A549 (cell line): ENCODE measurements around the gene HAS3. TPM values are rescaled to one million over a fixed set of nuclear protein-coding genes. Genes with fewer than 3 reads are reported as not detected.

Experiments
- ATAC-seq, 2 experiments: fragments of 200-7000 bp in 1 of 2; fragments of >200 bp in 1 of 2; cut with Nextera tagmentation in 1 of 2; cut with Tn5 transposase in 1 of 2; 3 replicates each; pipeline versions ENCODE4 v1.8.0 to v1.9.1; 2018 to 2020; ENCODE audit warnings: mild to moderate bottlenecking in 1 of 2, moderate library complexity in 1 of 2
- CTCF ChIA-PET: fragments of 300-600 bp; sonication (Branson Sonifier 250); formaldehyde crosslinking; extraction: SDS; loops from one replicate; lab custom pipeline; 2021; ENCODE audit warnings: antibody characterized with exemption, inconsistent platforms; lab: Yijun Ruan, JAX
- POLR2A ChIA-PET: fragments of 350-600 bp; formaldehyde crosslinking; extraction: SDS; loops from one replicate; lab custom pipeline; 2021; ENCODE audit warnings: antibody characterized with exemption, inconsistent platforms; lab: Yijun Ruan, JAX
- DNase-seq, 2 experiments: peaks; one replicate each; pipeline versions ENCODE4 v3.0.0 to v3.0.0-alpha.2; 2011 to 2016; ENCODE audit warnings: low read depth in 1 of 2, low spot score in 1 of 2
- FAIRE-seq: peaks from 2 replicates; lab custom pipeline; 2011; peaks lifted over from hg19 to GRCh38; lab: Jason Lieb, UNC
- H3K27ac ChIP-seq, 2 experiments: fragments of >200 bp; sonication (Bioruptor Twin); formaldehyde crosslinking; 3 replicates each; pipeline ENCODE4 v1.5.1; 2016 to 2017
- H3K4me1 ChIP-seq: fragments of >200 bp; sonication (Bioruptor Twin); formaldehyde crosslinking; 3 replicates; pipeline ENCODE4 v1.6.1; 2016
- H3K4me2 ChIP-seq: fragments of >200 bp; sonication (Bioruptor Twin); formaldehyde crosslinking; 3 replicates; pipeline ENCODE4 v1.6.1; 2016
- H3K4me3 ChIP-seq: fragments of >200 bp; sonication (Bioruptor Twin); formaldehyde crosslinking; 3 replicates; pipeline ENCODE4 v1.5.1; 2016
- H3K9me3 ChIP-seq: fragments of >200 bp; sonication (Bioruptor Twin); formaldehyde crosslinking; 3 replicates; pipeline ENCODE4 v1.6.1; 2016
- BHLHE40 ChIP-seq: IDR thresholded peaks from 2 replicates; pipeline ENCODE4 v1.6.1; 2012; ENCODE audit warnings: low read depth, low read length, inconsistent platforms
- CBX8 ChIP-seq: fragments of 200-600 bp; sonication (generic); IDR thresholded peaks from 2 replicates; pipeline ENCODE4 v1.6.1; 2016
- CHD4 ChIP-seq: fragments of 200-600 bp; sonication (generic); IDR thresholded peaks from 2 replicates; pipeline ENCODE4 v1.6.1; 2016; ENCODE audit warnings: antibody characterized with exemption, mild to moderate bottlenecking, borderline replicate concordance
- EHF ChIP-seq: fragments of 250-450 bp; sonication (Bioruptor Pico); IDR thresholded peaks from 2 replicates; pipeline ENCODE4 v1.5.0; 2020; ENCODE audit warnings: mild to moderate bottlenecking
- EP300 ChIP-seq, 2 experiments: fragments of >200 bp; sonication (Bioruptor Twin); formaldehyde crosslinking; IDR thresholded peaks; 2 replicates in 1 of 2; 3 replicates in 1 of 2; pipeline ENCODE4 v1.6.1; 2016 to 2017
- HEYL ChIP-seq: fragments of 250-450 bp; sonication (Bioruptor Pico); IDR thresholded peaks from 2 replicates; pipeline ENCODE4 v1.8.0; 2021; ENCODE audit warnings: mild to moderate bottlenecking, moderate library complexity
- HOXB5 ChIP-seq: fragments of 250-450 bp; sonication (Bioruptor Pico); IDR thresholded peaks from 2 replicates; pipeline ENCODE4 v1.5.0; 2020; ENCODE audit warnings: mild to moderate bottlenecking, moderate library complexity
- JUN ChIP-seq, 2 experiments: fragments of >200 bp; sonication (Bioruptor Twin); formaldehyde crosslinking; IDR thresholded peaks; 2 replicates in 1 of 2; 3 replicates in 1 of 2; pipeline ENCODE4 v1.6.1; 2016 to 2017
- JUNB ChIP-seq: fragments of >200 bp; sonication (Bioruptor Twin); formaldehyde crosslinking; IDR thresholded peaks from 2 replicates; pipeline ENCODE4 v1.6.1; 2016
- NPAS2 ChIP-seq: fragments of 250-450 bp; sonication (Bioruptor Pico); IDR thresholded peaks from 2 replicates; pipeline ENCODE4 v1.8.0; 2022; ENCODE audit warnings: mild to moderate bottlenecking, moderate library complexity, borderline replicate concordance
- PHF8 ChIP-seq: fragments of 200-600 bp; sonication (generic); IDR thresholded peaks from 2 replicates; pipeline ENCODE4 v1.6.1; 2016; ENCODE audit warnings: low read depth, mild to moderate bottlenecking, antibody characterized with exemption, moderate library complexity, borderline replicate concordance
- POLR2AphosphoS2 ChIP-seq: conservative IDR thresholded peaks from 2 replicates; pipeline ENCODE4 v1.6.1; 2012; ENCODE audit warnings: low read length, improper control_type of control experiment, inconsistent platforms
- RAD21 ChIP-seq, 2 experiments: fragments of >200 bp in 1 of 2; sonication (Bioruptor Twin) in 1 of 2; formaldehyde crosslinking in 1 of 2; IDR thresholded peaks in 1 of 2; conservative IDR thresholded peaks in 1 of 2; 2 replicates in 1 of 2; 3 replicates in 1 of 2; pipeline ENCODE4 v1.6.1; 2012 to 2018; ENCODE audit warnings: inconsistent platforms in 1 of 2
- RCOR1 ChIP-seq: fragments of 150-350 bp; IDR thresholded peaks from 2 replicates; pipeline ENCODE4 v1.6.1; 2014; ENCODE audit warnings: antibody characterized with exemption, low read length, low read depth
- RFX5 ChIP-seq: fragments of 450-650 bp; IDR thresholded peaks from 2 replicates; pipeline ENCODE4 v1.7.1; 2014; ENCODE audit warnings: antibody characterized with exemption, mild to moderate bottlenecking, moderate library complexity
- TFCP2L1 ChIP-seq: fragments of 250-450 bp; sonication (Bioruptor Pico); IDR thresholded peaks from 2 replicates; pipeline ENCODE4 v1.5.0; 2021; ENCODE audit warnings: mild to moderate bottlenecking
- ZNF302 ChIP-seq: fragments of 250-450 bp; sonication (Bioruptor Pico); IDR thresholded peaks from 2 replicates; pipeline ENCODE4 v1.9.0; 2021; ENCODE audit warnings: inconsistent platforms, mild to moderate bottlenecking, moderate library complexity
- ZSCAN20 ChIP-seq: fragments of 250-450 bp; sonication (Bioruptor Pico); IDR thresholded peaks from 2 replicates; pipeline ENCODE4 v1.8.0; 2022; ENCODE audit warnings: mild to moderate bottlenecking, moderate library complexity
- WGBS: methylation state at CpG from one replicate; pipeline ENCODE4 v1.1.6; 2017; ENCODE audit errors: missing lambda C conversion rate; 5-methylcytosine and 5-hydroxymethylcytosine counted together
- polyA plus RNA-seq, 4 experiments: library from polyadenylated mRNA; depleted of rRNA in 3 of 4; stranded (reverse); fragments of >200 nt; fragmentation: RNase III in 1 of 4; extraction: RNeasy Plus Mini Kit Qiagen cat#74134 plus additional on column Dnase treatment in 1 of 4; gene quantifications; 2 replicates in 3 of 4; 3 replicates in 1 of 4; pipeline ENCODE4 v1.2.3, GENCODE V29; 2011 to 2017
- TF ChIP-seq, protein P1 (sequence below): fragments of 450-650 bp; IDR thresholded peaks from 2 replicates; pipeline ENCODE4 v1.6.1; 2014; ENCODE audit warnings: antibody characterized with exemption
- TF ChIP-seq, protein P2 (sequence below): fragments of >200 bp; sonication (Bioruptor Twin); formaldehyde crosslinking; IDR thresholded peaks from 3 replicates; pipeline ENCODE4 v1.5.1; 2016
- TF ChIP-seq, protein P3 (sequence below): fragments of 250-450 bp; sonication (Bioruptor Pico); IDR thresholded peaks from 2 replicates; pipeline ENCODE4 v1.5.0; 2021; ENCODE audit warnings: mild to moderate bottlenecking, moderate library complexity, borderline replicate concordance
- TF ChIP-seq, protein P4 (sequence below): fragments of 200-600 bp; sonication (generic); IDR thresholded peaks from 2 replicates; pipeline ENCODE4 v1.6.1; 2016; ENCODE audit warnings: antibody characterized with exemption, mild to moderate bottlenecking, moderate library complexity
- TF ChIP-seq, protein P5 (sequence below): IDR thresholded peaks from 2 replicates; pipeline ENCODE4 v1.6.1; 2012

The HAS3 gene
- polyA plus RNA-seq, 2 of the 4 experiments (the other 2 are of a cell fraction): 9.1 to 12.4 TPM

DNA sequence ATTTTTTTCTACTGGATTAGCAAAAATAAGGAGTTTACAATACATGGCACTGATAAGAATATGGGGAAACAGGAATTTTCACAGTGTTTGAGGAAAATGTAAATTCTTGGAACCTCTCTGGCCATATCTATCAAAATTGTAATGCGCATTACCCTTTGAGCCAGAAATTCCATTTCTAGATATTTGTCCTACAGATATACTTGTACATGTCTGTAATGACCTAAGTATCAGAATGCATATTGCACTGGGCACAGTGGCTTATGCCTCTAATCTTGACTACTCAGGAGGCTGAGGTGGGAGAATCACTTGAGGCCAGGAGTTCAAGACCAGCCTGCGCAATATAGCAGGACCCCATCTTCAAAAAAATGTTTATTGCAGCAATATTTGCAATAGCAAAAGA, 25.8 kb upstream of the HAS3 start (continued):
- TF ChIP-seq, protein P1, sequence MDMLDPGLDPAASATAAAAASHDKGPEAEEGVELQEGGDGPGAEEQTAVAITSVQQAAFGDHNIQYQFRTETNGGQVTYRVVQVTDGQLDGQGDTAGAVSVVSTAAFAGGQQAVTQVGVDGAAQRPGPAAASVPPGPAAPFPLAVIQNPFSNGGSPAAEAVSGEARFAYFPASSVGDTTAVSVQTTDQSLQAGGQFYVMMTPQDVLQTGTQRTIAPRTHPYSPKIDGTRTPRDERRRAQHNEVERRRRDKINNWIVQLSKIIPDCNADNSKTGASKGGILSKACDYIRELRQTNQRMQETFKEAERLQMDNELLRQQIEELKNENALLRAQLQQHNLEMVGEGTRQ: no peak

DNA sequence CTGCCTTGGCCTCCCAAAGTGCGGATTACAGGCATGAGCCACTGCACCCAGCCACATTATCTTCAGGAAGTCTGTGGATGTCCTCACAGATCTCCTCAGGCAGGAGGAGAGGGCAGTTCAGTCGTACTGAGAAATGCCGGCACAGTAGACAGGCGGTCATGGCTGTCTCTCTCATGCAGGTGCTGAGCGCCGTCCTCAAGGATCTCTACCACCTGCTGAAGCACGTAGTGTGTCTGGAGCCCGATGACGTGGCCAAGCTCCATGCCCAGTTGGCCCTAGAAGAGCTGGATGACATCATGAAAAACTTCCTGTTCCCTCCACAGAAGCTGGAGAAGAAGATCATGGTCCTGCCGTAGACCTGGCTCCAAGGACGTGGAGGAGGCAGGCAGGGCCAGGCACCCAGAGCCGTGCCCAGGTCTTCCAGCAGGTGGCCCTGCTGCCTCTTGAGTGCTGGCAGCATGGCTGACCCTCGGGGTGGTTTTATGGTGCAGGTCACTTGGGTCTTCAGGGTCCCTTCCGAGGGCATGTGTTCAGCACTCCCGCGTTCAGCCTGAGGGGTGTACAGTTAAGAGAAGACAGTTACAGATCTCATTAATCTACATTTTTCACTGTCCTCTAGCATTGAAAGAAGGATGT, 22.0 kb upstream of the HAS3 start:
- ChIA-PET POLR2A (no interaction called here), CTCF (interaction anchor here (0.6 to 3.0 kb wide), 5 partner anchors 11 to 181 kb away, joined by 3 to 11 read pairs (median 3); no protein-coding TSS in a partner anchor)
- TF ChIP-seq, protein P2, sequence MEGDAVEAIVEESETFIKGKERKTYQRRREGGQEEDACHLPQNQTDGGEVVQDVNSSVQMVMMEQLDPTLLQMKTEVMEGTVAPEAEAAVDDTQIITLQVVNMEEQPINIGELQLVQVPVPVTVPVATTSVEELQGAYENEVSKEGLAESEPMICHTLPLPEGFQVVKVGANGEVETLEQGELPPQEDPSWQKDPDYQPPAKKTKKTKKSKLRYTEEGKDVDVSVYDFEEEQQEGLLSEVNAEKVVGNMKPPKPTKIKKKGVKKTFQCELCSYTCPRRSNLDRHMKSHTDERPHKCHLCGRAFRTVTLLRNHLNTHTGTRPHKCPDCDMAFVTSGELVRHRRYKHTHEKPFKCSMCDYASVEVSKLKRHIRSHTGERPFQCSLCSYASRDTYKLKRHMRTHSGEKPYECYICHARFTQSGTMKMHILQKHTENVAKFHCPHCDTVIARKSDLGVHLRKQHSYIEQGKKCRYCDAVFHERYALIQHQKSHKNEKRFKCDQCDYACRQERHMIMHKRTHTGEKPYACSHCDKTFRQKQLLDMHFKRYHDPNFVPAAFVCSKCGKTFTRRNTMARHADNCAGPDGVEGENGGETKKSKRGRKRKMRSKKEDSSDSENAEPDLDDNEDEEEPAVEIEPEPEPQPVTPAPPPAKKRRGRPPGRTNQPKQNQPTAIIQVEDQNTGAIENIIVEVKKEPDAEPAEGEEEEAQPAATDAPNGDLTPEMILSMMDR: 0 out of 3 replicates have a peak, but pooled peaks have one; percentile 11
- TF ChIP-seq ZNF302 (CRISPR knock-in tag): no peak
- peak in 1 of 2 experiments; percentile 26; a peak in 1 of 5 replicates for TF ChIP-seq RAD21 (conservative IDR thresholded peaks at IDR 0.05 in 1 of 2, IDR thresholded peaks at IDR 0.05 in 1 of 2)
- Histone ChIP-seq H3K4me3 (no peak overlapping the region), H3K4me2 (no peak overlapping the region), H3K4me1 (peaks cover 5% of the 10 kb centered on the region; the same call in 2 of the 3 replicates), H3K27ac (no peak overlapping the region), H3K9me3 (no peaks in the 10 kb centered on the region)
- DNase-seq: no peak
- no peak for FAIRE-seq
- WGBS: 91% methylated on average over 16 of the region's 16 CpGs
- ATAC-seq: peak in 1 of 2 experiments; percentile 80; a peak in 3 of 6 replicates

DNA sequence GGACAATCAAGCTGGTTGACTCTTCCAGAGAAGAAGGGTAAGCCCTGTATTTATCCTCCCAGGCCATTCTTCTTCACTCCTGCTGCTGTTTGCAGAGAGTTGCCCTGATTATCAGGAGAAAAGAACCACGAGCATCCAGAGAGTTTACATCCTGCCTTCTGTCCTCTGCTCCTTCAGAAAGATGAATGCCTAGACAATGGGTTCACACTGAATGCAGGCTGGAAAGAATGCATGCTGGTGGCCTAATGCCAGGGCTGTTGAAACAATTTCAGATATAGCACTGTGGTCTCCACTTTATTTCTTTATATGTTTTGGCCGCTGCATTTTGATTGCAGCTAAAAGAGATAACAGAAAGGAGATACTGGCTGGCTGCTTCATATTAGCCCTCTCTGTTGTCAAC, 21.2 kb upstream of the HAS3 start:
- ChIA-PET CTCF (interaction anchor here (1.0 to 3.0 kb wide), 5 partner anchors 10 to 182 kb away, joined by 3 to 11 read pairs (median 3); no protein-coding TSS in a partner anchor), POLR2A (no interaction called here)
- Histone ChIP-seq H3K4me1 (peaks cover 9% of the 10 kb centered on the region), H3K9me3 (no peaks in the 10 kb centered on the region), H3K4me2 (no peak overlapping the region), H3K4me3 (no peak overlapping the region), H3K27ac (no peak overlapping the region)
- FAIRE-seq: no peak
- 79% methylated on average over 2 of the region's 2 CpGs for WGBS
- DNase-seq: no peak
- TF ChIP-seq HOXB5 (CRISPR knock-in tag): no peak
- TF ChIP-seq TFCP2L1 (CRISPR knock-in tag): no peak
- no peak for TF ChIP-seq BHLHE40
- no peak for TF ChIP-seq RCOR1
- no peak for TF ChIP-seq PHF8
- TF ChIP-seq NPAS2 (CRISPR knock-in tag): no peak
- no peak for TF ChIP-seq POLR2AphosphoS2
- TF ChIP-seq JUNB: no peak
- no peak for TF ChIP-seq EP300 (IDR thresholded peaks at IDR 0.05)
- TF ChIP-seq, protein P3, sequence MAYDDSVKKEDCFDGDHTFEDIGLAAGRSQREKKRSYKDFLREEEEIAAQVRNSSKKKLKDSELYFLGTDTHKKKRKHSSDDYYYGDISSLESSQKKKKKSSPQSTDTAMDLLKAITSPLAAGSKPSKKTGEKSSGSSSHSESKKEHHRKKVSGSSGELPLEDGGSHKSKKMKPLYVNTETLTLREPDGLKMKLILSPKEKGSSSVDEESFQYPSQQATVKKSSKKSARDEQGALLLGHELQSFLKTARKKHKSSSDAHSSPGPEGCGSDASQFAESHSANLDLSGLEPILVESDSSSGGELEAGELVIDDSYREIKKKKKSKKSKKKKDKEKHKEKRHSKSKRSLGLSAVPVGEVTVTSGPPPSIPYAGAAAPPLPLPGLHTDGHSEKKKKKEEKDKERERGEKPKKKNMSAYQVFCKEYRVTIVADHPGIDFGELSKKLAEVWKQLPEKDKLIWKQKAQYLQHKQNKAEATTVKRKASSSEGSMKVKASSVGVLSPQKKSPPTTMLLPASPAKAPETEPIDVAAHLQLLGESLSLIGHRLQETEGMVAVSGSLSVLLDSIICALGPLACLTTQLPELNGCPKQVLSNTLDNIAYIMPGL: no peak
- TF ChIP-seq CHD4: no peak
- TF ChIP-seq ZSCAN20: no peak
- TF ChIP-seq, protein P4, sequence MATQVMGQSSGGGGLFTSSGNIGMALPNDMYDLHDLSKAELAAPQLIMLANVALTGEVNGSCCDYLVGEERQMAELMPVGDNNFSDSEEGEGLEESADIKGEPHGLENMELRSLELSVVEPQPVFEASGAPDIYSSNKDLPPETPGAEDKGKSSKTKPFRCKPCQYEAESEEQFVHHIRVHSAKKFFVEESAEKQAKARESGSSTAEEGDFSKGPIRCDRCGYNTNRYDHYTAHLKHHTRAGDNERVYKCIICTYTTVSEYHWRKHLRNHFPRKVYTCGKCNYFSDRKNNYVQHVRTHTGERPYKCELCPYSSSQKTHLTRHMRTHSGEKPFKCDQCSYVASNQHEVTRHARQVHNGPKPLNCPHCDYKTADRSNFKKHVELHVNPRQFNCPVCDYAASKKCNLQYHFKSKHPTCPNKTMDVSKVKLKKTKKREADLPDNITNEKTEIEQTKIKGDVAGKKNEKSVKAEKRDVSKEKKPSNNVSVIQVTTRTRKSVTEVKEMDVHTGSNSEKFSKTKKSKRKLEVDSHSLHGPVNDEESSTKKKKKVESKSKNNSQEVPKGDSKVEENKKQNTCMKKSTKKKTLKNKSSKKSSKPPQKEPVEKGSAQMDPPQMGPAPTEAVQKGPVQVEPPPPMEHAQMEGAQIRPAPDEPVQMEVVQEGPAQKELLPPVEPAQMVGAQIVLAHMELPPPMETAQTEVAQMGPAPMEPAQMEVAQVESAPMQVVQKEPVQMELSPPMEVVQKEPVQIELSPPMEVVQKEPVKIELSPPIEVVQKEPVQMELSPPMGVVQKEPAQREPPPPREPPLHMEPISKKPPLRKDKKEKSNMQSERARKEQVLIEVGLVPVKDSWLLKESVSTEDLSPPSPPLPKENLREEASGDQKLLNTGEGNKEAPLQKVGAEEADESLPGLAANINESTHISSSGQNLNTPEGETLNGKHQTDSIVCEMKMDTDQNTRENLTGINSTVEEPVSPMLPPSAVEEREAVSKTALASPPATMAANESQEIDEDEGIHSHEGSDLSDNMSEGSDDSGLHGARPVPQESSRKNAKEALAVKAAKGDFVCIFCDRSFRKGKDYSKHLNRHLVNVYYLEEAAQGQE: no peak
- TF ChIP-seq ZNF302 (CRISPR knock-in tag): no peak
- TF ChIP-seq JUN (IDR thresholded peaks at IDR 0.05): no peak
- TF ChIP-seq CBX8: no peak
- TF ChIP-seq RFX5: no peak
- TF ChIP-seq, protein P5, sequence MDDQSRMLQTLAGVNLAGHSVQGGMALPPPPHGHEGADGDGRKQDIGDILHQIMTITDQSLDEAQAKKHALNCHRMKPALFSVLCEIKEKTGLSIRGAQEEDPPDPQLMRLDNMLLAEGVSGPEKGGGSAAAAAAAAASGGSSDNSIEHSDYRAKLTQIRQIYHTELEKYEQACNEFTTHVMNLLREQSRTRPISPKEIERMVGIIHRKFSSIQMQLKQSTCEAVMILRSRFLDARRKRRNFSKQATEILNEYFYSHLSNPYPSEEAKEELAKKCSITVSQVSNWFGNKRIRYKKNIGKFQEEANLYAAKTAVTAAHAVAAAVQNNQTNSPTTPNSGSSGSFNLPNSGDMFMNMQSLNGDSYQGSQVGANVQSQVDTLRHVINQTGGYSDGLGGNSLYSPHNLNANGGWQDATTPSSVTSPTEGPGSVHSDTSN: no peak
- no peak for TF ChIP-seq EHF (CRISPR knock-in tag)
- TF ChIP-seq HEYL (CRISPR knock-in tag): no peak
- no peak for ATAC-seq
